Ascending aorta (tissue), 2 donors: Measurements from ENCODE around the gene MRPL44. TPM values are rescaled to one million over a fixed set of nuclear protein-coding genes. Genes with fewer than 3 reads are reported as not detected.
A peak's percentile ranks its signal among the peaks of the same experiment; 100 is the strongest.
"Not testable (repeated sequence)": the region's sequence is repeated elsewhere in the genome, so short reads cannot be mapped to it uniquely, and the experiment has no call there.

Source experiments
- DNase-seq, 2 donors: peaks; one replicate each; pipeline ENCODE4 v3.0.0-alpha.2; 2019; ENCODE audit warnings: low spot score in 2 of 2
- H3K27ac ChIP-seq, 2 donors: fragments of 200-600 bp; sonication (generic); one replicate each; pipeline ENCODE4 v1.5.1; 2016 to 2017; ENCODE audit warnings: mild to moderate bottlenecking in 1 of 2
- H3K27me3 ChIP-seq: fragments of 200-600 bp; sonication (generic); one replicate; pipeline ENCODE4 v1.5.1; 2017
- H3K36me3 ChIP-seq, 2 donors: fragments of 200-600 bp; sonication (generic); one replicate each; pipeline ENCODE4 v1.5.1; 2016
- H3K4me1 ChIP-seq, 2 donors: fragments of 200-600 bp; sonication (generic); one replicate each; pipeline ENCODE4 v1.5.1; 2016 to 2017; ENCODE audit warnings: mild to moderate bottlenecking in 1 of 2
- H3K4me3 ChIP-seq, 2 donors: fragments of 200-600 bp; sonication (generic); one replicate each; pipeline ENCODE4 v1.5.1; 2016 to 2017; ENCODE audit warnings: mild to moderate bottlenecking in 1 of 2
- H3K9me3 ChIP-seq, 2 donors: fragments of 200-600 bp; sonication (generic); one replicate each; pipeline ENCODE4 v1.5.1; 2016
- intact Hi-C: fragments of 100-400 bp; cut with DNase I; formaldehyde crosslinking; loops from one replicate; pipeline ENCODE4 v1.15.1; 2023
- total RNA-seq: library from RNA; depleted of rRNA; stranded (reverse); fragments of >200 nt; gene quantifications from one replicate; pipeline ENCODE4 v1.1.0, GENCODE V29; 2016
- TF ChIP-seq, protein P1 (sequence below), 3 experiments: fragments of 200-600 bp in 2 of 3; fragments of 450-650 bp in 1 of 3; sonication (generic) in 2 of 3; IDR thresholded peaks; one replicate each; pipeline ENCODE4 v1.5.1; 2016 to 2019; ENCODE audit warnings: antibody characterized with exemption in 3 of 3, mild to moderate bottlenecking in 1 of 3, moderate library complexity in 1 of 3

Gene MRPL44
- total RNA-seq, 1 donor from 2014 or later: 3.8 TPM

- Histone ChIP-seq H3K4me1 (peaks cover 0 to 53% of the 10 kb centered on the region in 2 donors), H3K27me3 (no peaks in the 10 kb centered on the region), H3K4me3 (no peak overlapping the region), H3K36me3 (no peaks in the 10 kb centered on the region), H3K27ac (no peak overlapping the region), H3K9me3 (no peaks in the 10 kb centered on the region)
- no peak for DNase-seq
- TF ChIP-seq, protein P1, sequence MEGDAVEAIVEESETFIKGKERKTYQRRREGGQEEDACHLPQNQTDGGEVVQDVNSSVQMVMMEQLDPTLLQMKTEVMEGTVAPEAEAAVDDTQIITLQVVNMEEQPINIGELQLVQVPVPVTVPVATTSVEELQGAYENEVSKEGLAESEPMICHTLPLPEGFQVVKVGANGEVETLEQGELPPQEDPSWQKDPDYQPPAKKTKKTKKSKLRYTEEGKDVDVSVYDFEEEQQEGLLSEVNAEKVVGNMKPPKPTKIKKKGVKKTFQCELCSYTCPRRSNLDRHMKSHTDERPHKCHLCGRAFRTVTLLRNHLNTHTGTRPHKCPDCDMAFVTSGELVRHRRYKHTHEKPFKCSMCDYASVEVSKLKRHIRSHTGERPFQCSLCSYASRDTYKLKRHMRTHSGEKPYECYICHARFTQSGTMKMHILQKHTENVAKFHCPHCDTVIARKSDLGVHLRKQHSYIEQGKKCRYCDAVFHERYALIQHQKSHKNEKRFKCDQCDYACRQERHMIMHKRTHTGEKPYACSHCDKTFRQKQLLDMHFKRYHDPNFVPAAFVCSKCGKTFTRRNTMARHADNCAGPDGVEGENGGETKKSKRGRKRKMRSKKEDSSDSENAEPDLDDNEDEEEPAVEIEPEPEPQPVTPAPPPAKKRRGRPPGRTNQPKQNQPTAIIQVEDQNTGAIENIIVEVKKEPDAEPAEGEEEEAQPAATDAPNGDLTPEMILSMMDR (IDR thresholded peaks at IDR 0.05): no peak
- intact Hi-C loops: no loop called here
Measured at GRCh38 chr2:223932816-223933800, 24.2 kb upstream of the MRPL44 start.

DNA sequence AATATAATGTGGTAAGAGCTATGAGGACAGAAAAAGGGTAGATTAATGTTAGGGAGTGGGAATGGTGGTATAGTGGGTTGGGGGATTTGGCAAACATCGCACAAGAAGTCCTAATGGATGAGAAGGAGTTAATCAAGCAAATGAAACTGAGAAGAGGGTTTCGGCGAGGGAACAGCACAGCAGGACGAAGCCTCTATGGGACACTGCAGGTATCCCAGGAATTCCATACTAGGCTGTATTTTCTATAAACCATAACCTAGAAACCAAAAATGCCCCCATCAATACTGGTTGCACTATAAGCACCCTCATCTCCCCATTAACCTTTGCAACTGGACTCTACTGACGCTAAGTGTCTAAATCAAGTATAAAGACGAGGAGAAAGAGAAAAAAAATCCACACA, 22.4 kb upstream of the MRPL44 start:
- Histone ChIP-seq H3K27ac (no peak overlapping the region), H3K4me1 (peaks cover 0 to 59% of the 10 kb centered on the region in 2 donors), H3K9me3 (no peaks in the 10 kb centered on the region), H3K4me3 (no peak overlapping the region), H3K36me3 (no peaks in the 10 kb centered on the region), H3K27me3 (no peaks in the 10 kb centered on the region)
- DNase-seq: no peak
- TF ChIP-seq, protein P1 (IDR thresholded peaks at IDR 0.05): no peak
- intact Hi-C loops: no loop called here

GRCh38 chr2:223935459-223936125, 21.7 kb upstream of the MRPL44 start:
- Histone ChIP-seq H3K27ac (no peak overlapping the region), H3K27me3 (no peaks in the 10 kb centered on the region), H3K4me1 (peaks cover 0 to 55% of the 10 kb centered on the region in 2 donors), H3K9me3 (no peaks in the 10 kb centered on the region), H3K36me3 (no peaks in the 10 kb centered on the region), H3K4me3 (no peak overlapping the region)
- TF ChIP-seq, protein P1 (IDR thresholded peaks at IDR 0.05): no peak
- no peak for DNase-seq
- intact Hi-C loops: no loop called here

- peak overlapping the region in 1 of 2 donors; percentile 31 for H3K4me3 ChIP-seq
- no peaks in the 10 kb centered on the region for H3K9me3 ChIP-seq
- TF ChIP-seq, protein P1 (IDR thresholded peaks at IDR 0.05): no peak
- no peaks in the 10 kb centered on the region for H3K36me3 ChIP-seq
- DNase-seq: no peak
- intact Hi-C loops: no loop called here
- H3K27ac ChIP-seq: peak overlapping the region in 1 of 2 donors; percentile 0
- H3K27me3 ChIP-seq: no peaks in the 10 kb centered on the region
- H3K4me1 ChIP-seq: peaks cover 4 to 55% of the 10 kb centered on the region in 2 donors
Measured at GRCh38 chr2:223936862-223937326, 20.4 kb upstream of the MRPL44 start.

DNA sequence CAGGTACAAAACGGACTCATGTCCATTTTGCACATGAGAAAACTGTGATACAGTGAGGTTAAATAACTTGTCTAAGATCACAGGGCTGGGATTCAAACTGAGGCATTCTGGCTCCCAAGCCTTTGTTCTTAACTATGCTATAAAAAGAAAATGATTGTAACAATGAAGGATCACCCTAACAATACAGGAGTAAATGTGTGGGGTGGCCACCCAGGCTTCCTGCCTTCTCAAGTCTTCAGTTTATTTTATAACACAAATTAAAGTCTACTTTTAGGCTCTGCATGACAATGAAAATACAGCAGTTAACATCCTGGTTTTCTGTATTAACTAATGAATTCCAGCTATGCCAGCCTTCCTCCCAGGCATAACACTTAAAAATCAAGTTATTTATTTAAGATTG, 19.7 kb upstream of the MRPL44 start:
- Histone ChIP-seq H3K27ac (peak overlapping the region in 1 of 2 donors; percentile 14), H3K36me3 (no peaks in the 10 kb centered on the region), H3K27me3 (no peaks in the 10 kb centered on the region), H3K4me3 (peak overlapping the region in 1 of 2 donors; percentile 31), H3K9me3 (no peaks in the 10 kb centered on the region), H3K4me1 (peaks cover 4 to 56% of the 10 kb centered on the region in 2 donors)
- no peak for DNase-seq
- TF ChIP-seq, protein P1 (IDR thresholded peaks at IDR 0.05): no peak
- intact Hi-C loops: no loop called here

GRCh38 chr2:223939438-223939837, 17.8 kb upstream of the MRPL44 start:
- intact Hi-C loops, H3K4me3 ChIP-seq: not testable (repeated sequence)
- H3K4me1 ChIP-seq: peaks cover 8 to 41% of the 10 kb centered on the region in 2 donors

More at GRCh38 chr2:223939438-223939837, 17.8 kb upstream of the MRPL44 start:
- H3K9me3 ChIP-seq, DNase-seq, H3K27me3 ChIP-seq, H3K27ac ChIP-seq, H3K36me3 ChIP-seq: not testable (repeated sequence)
